Lower leg skin (tissue), 3 donors: ENCODE results near the gene ISG20L2.

Experiments
- CTCF ChIP-seq, 3 donors: fragments of 450-650 bp; IDR thresholded peaks; one replicate each; pipeline ENCODE4 v1.5.1; 2016; ENCODE audit warnings: antibody characterized with exemption in 3 of 3, mild to moderate bottlenecking in 3 of 3, moderate library complexity in 2 of 3
- POLR2A ChIP-seq, 2 donors: fragments of 450-650 bp; IDR thresholded peaks; one replicate each; pipeline ENCODE4 v1.6.1; 2016 to 2017; ENCODE audit warnings: antibody characterized with exemption in 2 of 2, mild to moderate bottlenecking in 1 of 2, moderate library complexity in 1 of 2

- TF ChIP-seq CTCF (IDR thresholded peaks at IDR 0.05), result no peak
- no peak for TF ChIP-seq POLR2A (IDR thresholded peaks at IDR 0.05)
These were observed 33.9 kb downstream of the ISG20L2 start for GRCh38 chr1:156694690-156694962.
